Measurements from ENCODE around the gene INPP5F. TPM values are rescaled to one million over a fixed set of nuclear protein-coding genes. Genes with fewer than 3 reads are reported as not detected.

The INPP5F gene
- total and polyA plus RNA-seq, 10 of the 15 experiments (the other 5 are each of a cell fraction or from before 2014, with no cell fraction given): 6.0 to 49.3 (median 34.3) TPM

DNA sequence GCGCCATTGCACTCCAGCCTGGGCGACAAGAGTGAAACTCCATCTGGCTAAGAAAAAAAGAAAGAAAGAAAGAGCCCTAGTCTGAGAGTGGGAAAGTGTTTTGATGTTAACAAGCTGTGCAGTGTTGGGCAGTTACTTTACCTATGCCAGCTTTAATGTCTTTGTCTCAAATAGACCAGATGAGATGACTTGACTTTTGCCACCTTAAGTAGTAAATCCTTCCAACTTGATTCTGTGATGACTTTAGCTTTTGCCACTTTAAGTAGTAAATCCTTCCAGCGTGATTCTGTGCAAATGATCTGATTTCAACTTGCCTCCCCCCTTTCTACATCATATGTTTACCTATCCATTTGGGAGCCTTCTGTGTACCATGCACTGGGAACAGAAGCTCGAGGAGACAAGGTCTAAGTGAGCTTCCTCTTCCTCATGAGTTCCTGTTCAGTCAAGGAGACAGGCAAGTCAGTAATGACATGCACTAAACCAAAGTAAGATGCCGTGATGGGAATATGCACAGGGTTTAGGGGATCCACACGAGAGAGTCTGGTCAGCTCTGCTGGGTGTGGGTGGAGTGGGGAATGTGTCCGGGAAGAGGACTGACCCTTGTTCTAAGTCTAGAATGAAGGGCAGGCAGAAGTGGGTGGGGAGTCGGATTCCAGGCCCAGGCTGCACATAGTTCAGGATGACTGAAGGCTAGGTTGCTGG is 17.2 kb downstream of the INPP5F start (continued):
- TF ChIP-seq CREM (IDR thresholded peaks at IDR 0.05; ENCODE audit: low read depth): no peak

DNA sequence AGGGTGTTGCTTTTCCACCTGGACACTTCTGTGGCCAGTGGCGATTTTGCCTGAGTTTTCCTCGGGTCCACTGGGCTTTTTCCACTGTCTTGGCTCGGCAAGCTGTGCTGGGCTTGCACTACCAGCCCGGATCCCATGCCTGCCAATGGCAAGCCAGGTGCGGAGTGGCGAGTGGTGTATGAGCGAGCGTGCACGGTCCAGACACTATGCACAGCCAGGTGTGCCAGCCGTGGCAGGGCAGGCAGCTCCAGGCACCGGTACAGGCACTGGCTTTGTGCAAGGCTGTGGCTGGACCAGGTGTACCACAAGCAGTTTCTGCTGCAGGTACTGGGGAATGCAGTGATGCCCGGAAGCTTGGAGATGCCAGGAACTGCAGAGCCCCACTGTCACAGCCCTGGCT is 22.1 kb downstream of the INPP5F start:
- H3K4me1 ChIP-seq (ENCODE audit: control insufficient read depth, insufficient read depth, low read length): no peaks in the 10 kb centered on the region
- POLR2A ChIA-PET: interaction anchor here (0.7 to 2.0 kb wide), 4 partner anchors 13 to 116 kb away, joined by 3 to 8 read pairs (median 5); partner anchors contain the start of gene INPP5F
- no peaks in the 10 kb centered on the region for H3K9me3 ChIP-seq (replicated peaks; ENCODE audit: control insufficient read depth, insufficient read depth, low read length)
- H3K4me2 ChIP-seq (ENCODE audit: control insufficient read depth, insufficient read depth): no peak overlapping the region
- H3K4me3 ChIP-seq: no peak overlapping the region
- H3K79me2 ChIP-seq (ENCODE audit: control insufficient read depth, insufficient read depth, low read length): no peaks in the 10 kb centered on the region
- no peak overlapping the region for H3K27ac ChIP-seq (ENCODE audit: control insufficient read depth, insufficient read depth)
- CTCF ChIA-PET: interaction anchor here (0.6 to 12.2 kb wide), 7 partner anchors 9 to 149 kb away, joined by 3 to 243 read pairs (median 4); partner anchors contain the start of gene INPP5F
- ATAC-seq (no peak), DNase-seq (ENCODE audit: low read depth, low spot score) (no peak), FAIRE-seq (no peak)
- H2AFZ ChIP-seq (ENCODE audit: control insufficient read depth, low read depth, low read length): no peak overlapping the region
- SMC1A ChIA-PET (ENCODE audit: uncharacterized antibody, unreplicated experiment): interaction anchor here (1.3 to 12.4 kb wide), 5 partner anchors 11 to 110 kb away, joined by 3 to 172 read pairs (median 6); no protein-coding TSS in a partner anchor
- 71% methylated on average over 12 of the region's 12 CpGs for WGBS (ENCODE audit: insufficient coverage, insufficient replicate concordance, low lambda C conversion rate, missing lambda C conversion rate)
- no peak for TF ChIP-seq FOXM1 (IDR thresholded peaks at IDR 0.05; ENCODE audit: low read depth, low read length)
- TF ChIP-seq ZBED1 (IDR thresholded peaks at IDR 0.05; ENCODE audit: borderline replicate concordance): no peak
- TF ChIP-seq SIN3A (IDR thresholded peaks at IDR 0.05; ENCODE audit: low read depth, low read length): no peak
- TF ChIP-seq, protein P1, sequence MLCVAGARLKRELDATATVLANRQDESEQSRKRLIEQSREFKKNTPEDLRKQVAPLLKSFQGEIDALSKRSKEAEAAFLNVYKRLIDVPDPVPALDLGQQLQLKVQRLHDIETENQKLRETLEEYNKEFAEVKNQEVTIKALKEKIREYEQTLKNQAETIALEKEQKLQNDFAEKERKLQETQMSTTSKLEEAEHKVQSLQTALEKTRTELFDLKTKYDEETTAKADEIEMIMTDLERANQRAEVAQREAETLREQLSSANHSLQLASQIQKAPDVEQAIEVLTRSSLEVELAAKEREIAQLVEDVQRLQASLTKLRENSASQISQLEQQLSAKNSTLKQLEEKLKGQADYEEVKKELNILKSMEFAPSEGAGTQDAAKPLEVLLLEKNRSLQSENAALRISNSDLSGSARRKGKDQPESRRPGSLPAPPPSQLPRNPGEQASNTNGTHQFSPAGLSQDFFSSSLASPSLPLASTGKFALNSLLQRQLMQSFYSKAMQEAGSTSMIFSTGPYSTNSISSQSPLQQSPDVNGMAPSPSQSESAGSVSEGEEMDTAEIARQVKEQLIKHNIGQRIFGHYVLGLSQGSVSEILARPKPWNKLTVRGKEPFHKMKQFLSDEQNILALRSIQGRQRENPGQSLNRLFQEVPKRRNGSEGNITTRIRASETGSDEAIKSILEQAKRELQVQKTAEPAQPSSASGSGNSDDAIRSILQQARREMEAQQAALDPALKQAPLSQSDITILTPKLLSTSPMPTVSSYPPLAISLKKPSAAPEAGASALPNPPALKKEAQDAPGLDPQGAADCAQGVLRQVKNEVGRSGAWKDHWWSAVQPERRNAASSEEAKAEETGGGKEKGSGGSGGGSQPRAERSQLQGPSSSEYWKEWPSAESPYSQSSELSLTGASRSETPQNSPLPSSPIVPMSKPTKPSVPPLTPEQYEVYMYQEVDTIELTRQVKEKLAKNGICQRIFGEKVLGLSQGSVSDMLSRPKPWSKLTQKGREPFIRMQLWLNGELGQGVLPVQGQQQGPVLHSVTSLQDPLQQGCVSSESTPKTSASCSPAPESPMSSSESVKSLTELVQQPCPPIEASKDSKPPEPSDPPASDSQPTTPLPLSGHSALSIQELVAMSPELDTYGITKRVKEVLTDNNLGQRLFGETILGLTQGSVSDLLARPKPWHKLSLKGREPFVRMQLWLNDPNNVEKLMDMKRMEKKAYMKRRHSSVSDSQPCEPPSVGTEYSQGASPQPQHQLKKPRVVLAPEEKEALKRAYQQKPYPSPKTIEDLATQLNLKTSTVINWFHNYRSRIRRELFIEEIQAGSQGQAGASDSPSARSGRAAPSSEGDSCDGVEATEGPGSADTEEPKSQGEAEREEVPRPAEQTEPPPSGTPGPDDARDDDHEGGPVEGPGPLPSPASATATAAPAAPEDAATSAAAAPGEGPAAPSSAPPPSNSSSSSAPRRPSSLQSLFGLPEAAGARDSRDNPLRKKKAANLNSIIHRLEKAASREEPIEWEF (IDR thresholded peaks at IDR 0.05; ENCODE audit: insufficient replicate concordance, low read depth, low read length): no peak
- no peak for TF ChIP-seq HDAC6 (IDR thresholded peaks at IDR 0.05; ENCODE audit: unreplicated experiment)
- no peak for TF ChIP-seq CHD4 (IDR thresholded peaks at IDR 0.05)
- TF ChIP-seq NFIC (IDR thresholded peaks at IDR 0.05; ENCODE audit: low read depth, low read length): no peak
- TF ChIP-seq PML (IDR thresholded peaks at IDR 0.05; ENCODE audit: low read length): no peak
- TF ChIP-seq, protein P2, sequence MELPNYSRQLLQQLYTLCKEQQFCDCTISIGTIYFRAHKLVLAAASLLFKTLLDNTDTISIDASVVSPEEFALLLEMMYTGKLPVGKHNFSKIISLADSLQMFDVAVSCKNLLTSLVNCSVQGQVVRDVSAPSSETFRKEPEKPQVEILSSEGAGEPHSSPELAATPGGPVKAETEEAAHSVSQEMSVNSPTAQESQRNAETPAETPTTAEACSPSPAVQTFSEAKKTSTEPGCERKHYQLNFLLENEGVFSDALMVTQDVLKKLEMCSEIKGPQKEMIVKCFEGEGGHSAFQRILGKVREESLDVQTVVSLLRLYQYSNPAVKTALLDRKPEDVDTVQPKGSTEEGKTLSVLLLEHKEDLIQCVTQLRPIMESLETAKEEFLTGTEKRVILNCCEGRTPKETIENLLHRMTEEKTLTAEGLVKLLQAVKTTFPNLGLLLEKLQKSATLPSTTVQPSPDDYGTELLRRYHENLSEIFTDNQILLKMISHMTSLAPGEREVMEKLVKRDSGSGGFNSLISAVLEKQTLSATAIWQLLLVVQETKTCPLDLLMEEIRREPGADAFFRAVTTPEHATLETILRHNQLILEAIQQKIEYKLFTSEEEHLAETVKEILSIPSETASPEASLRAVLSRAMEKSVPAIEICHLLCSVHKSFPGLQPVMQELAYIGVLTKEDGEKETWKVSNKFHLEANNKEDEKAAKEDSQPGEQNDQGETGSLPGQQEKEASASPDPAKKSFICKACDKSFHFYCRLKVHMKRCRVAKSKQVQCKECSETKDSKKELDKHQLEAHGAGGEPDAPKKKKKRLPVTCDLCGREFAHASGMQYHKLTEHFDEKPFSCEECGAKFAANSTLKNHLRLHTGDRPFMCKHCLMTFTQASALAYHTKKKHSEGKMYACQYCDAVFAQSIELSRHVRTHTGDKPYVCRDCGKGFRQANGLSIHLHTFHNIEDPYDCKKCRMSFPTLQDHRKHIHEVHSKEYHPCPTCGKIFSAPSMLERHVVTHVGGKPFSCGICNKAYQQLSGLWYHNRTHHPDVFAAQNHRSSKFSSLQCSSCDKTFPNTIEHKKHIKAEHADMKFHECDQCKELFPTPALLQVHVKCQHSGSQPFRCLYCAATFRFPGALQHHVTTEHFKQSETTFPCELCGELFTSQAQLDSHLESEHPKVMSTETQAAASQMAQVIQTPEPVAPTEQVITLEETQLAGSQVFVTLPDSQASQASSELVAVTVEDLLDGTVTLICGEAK (IDR thresholded peaks at IDR 0.05; ENCODE audit: borderline replicate concordance): no peak
- H3K36me3 ChIP-seq (ENCODE audit: control insufficient read depth in 2 of 2, insufficient read depth in 2 of 2, low read length in 1 of 2): peaks cover 0 to 14% of the 10 kb centered on the region in 2 experiments; a peak in 2 of 4 replicates
- no peak overlapping the region for H3K9ac ChIP-seq (ENCODE audit: control insufficient read depth, insufficient read depth, low read length)
- H3K27me3 ChIP-seq (replicated peaks in 1 of 2; ENCODE audit: control insufficient read depth in 2 of 2, insufficient read depth in 2 of 2, low read length in 1 of 2): no peaks in the 10 kb centered on the region
- H4K20me1 ChIP-seq (ENCODE audit: control insufficient read depth, insufficient read depth): no peaks in the 10 kb centered on the region
- RAD21 ChIA-PET (ENCODE audit: unreplicated experiment): interaction anchor here (0.7 to 6.6 kb wide), 4 partner anchors 34 to 113 kb away, joined by 3 to 136 read pairs (median 32); no protein-coding TSS in a partner anchor
- in situ Hi-C loops (cut with MboI): loop anchor here (5.0 kb wide), 1 partner anchor 109 kb away; no protein-coding TSS in a partner anchor
- intact Hi-C loops (cut with micrococcal nuclease; ENCODE audit: unreplicated experiment): no loop called here
- BruUV-seq (replicated peaks): no TSS peak
